Brain microvascular endothelial cell (primary cell): ENCODE data around the gene CLCN6.

Experiments
- DNase-seq: peaks from one replicate; pipeline ENCODE4 v3.0.0-alpha.2; 2020
- H3K27ac ChIP-seq: fragments of 250-450 bp; sonication (Bioruptor Pico); 2 replicates; pipeline ENCODE4 v1.5.1; 2020; ENCODE audit warnings: mild to moderate bottlenecking, moderate library complexity
- H3K27me3 ChIP-seq: fragments of 250-450 bp; sonication (Bioruptor Pico); replicated peaks from 2 replicates; pipeline ENCODE4 v1.5.1; 2020; ENCODE audit warnings: mild to moderate bottlenecking
- H3K36me3 ChIP-seq: fragments of 250-450 bp; sonication (Bioruptor Pico); replicated peaks from 2 replicates; pipeline ENCODE4 v1.5.1; 2020; ENCODE audit warnings: mild to moderate bottlenecking
- H3K4me3 ChIP-seq: 2 replicates; pipeline ENCODE4 v1.5.1; 2011; ENCODE audit warnings: low read depth, mild to moderate bottlenecking, control low read depth, low read length, moderate library complexity
- in situ Hi-C: cut with HindIII; loops from 2 replicates; pipeline ENCODE4 v1.10.0; 2017; ENCODE audit warnings: low sequenced_read_pairs, low pct_ligation_motif_present
- TF ChIP-seq, protein P1 (sequence below): IDR thresholded peaks from 2 replicates; pipeline ENCODE4 v1.5.1; 2011; ENCODE audit warnings: low read depth, mild to moderate bottlenecking, moderate library complexity, low read length, control low read depth, inconsistent platforms; ENCODE audit errors: missing control alignments

CLCN6 gene

DNA sequence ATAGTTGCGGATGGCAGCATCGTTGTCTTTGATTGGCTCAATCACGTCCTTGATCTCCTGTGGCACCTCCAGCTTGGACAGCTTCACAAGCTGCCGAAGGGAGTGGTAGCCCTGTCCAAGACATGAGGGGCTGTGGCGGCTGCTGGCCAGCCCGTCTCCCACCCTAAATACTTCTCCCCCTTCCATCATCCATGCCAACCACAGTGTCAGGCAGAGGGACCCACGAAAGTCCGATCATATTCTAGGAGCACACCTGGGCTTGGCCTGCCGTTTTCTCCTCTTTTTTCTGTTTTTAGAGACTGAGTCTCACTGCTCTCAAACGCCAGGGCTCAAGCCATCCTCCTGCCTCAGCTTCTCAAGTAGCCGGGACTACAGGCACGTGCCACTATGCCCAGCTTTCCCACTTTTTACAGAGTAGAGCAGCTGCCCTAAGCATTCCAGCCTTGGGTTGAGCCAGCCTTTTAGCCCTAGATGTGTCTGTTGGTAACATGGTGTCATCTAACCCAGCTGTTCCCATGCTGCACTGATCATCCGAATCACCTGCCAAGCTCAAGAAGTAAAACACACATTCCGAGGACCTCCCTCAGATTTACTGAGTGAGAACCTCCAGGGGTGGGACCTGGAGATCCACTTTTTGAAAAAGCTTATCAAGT is 10.6 kb upstream of the CLCN6 start:
- peaks cover 8% of the 10 kb centered on the region for H3K36me3 ChIP-seq
- H3K4me3 ChIP-seq: no peak overlapping the region
- in situ Hi-C loops: no loop called here
- no peak for DNase-seq
- H3K27me3 ChIP-seq: no peaks in the 10 kb centered on the region
- TF ChIP-seq, protein P1, sequence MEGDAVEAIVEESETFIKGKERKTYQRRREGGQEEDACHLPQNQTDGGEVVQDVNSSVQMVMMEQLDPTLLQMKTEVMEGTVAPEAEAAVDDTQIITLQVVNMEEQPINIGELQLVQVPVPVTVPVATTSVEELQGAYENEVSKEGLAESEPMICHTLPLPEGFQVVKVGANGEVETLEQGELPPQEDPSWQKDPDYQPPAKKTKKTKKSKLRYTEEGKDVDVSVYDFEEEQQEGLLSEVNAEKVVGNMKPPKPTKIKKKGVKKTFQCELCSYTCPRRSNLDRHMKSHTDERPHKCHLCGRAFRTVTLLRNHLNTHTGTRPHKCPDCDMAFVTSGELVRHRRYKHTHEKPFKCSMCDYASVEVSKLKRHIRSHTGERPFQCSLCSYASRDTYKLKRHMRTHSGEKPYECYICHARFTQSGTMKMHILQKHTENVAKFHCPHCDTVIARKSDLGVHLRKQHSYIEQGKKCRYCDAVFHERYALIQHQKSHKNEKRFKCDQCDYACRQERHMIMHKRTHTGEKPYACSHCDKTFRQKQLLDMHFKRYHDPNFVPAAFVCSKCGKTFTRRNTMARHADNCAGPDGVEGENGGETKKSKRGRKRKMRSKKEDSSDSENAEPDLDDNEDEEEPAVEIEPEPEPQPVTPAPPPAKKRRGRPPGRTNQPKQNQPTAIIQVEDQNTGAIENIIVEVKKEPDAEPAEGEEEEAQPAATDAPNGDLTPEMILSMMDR: no peak
- H3K27ac ChIP-seq: no peak overlapping the region

DNA sequence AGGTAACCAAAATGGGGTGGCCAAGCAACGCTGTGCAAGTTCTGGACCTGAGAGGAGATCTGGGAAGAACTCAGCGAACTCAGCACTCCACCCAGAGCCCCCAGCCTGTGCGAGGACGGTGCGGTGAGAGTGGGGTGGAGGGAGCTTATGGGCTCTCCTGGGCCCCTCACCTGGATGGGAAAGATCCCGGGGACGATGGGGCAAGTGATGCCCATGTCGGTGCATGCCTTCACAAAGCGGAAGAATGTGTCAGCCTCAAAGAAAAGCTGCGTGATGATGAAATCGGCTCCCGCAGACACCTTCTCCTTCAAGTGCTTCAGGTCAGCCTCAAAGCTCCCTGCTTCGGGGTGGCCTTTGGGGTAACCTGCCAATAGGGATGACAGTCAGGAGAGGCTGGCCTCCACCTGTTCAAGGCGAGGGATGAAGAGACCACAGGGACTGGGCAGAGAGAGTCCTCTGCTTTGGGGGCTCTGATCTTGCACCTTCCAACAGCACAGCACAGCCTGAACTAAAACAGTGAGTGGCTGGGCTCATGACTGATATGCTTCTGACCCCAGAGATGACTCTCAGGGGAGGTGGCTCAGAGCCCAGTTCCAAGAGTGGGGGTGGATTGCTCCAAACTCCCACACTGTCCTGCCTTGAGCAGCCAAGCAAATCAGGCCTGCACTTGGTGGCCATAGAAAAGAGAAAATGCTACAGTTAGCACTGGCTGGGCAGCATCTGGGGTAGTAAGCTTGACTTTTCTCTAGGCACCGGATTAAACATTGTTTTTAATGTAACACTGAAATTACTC is 9.8 kb upstream of the CLCN6 start:
- Histone ChIP-seq H3K36me3 (peaks cover 8% of the 10 kb centered on the region), H3K27ac (no peak overlapping the region), H3K27me3 (no peaks in the 10 kb centered on the region), H3K4me3 (no peak overlapping the region)
- TF ChIP-seq, protein P1: no peak
- in situ Hi-C loops: no loop called here
- DNase-seq: peak; percentile 24

DNA sequence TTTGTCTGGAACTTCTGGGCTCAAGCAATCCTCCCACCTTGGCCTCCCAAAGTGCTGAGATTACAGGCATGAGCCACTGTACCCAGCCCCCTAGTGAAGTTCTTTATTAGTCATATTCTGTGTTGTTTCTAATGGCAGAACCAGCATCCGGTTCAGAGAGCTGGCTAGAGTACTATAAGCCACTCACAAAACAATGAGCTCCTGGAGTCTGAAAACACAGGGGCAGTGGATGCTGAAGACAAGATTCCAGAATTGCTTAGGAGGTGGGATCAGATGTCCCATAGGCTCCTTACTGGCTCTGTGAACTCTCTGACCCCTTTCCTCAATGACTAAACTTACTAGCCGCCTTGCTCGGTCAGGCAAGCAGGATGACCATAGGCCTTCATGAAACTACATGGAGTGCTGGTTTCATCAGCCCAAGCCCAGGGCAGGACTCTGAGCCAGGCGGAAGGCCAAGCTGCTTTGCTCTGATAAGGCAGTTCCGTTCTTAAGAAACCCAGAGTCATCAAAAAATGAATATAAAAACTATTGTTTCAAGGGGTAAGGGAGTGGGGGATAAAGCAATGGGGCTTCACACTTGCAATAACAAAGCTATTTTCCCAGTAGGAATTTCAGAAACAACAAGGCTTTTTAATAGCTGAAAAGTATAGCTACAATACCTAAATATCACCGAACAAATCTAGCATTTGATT is 8.3 kb upstream of the CLCN6 start:
- in situ Hi-C loops: no loop called here
- no peak overlapping the region for H3K27ac ChIP-seq
- DNase-seq: peak; percentile 40

DNA sequence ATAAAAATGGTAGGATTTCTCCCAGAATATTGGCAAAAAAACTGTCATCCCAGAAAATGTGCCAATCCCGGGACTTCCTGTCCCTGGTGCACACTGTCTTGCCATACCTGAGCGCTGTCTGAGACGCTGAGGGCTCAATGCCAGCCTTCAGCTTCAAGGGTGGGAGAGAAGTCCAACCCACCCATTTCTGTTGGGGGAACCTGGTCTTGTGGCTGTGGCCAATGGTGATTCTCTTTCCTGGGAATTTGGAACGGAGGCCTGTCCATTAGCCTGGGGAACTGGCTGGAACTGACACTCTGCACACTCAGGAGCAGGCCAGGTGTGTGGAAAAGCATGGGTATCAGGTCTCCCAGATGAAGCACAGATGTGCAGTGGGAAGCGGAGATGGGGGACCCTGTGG is 6.9 kb upstream of the CLCN6 start:
- in situ Hi-C loops: no loop called here
- H3K4me3 ChIP-seq: no peak overlapping the region
- TF ChIP-seq, protein P1: no peak

More for the DNA sequence above, 8.3 kb upstream of the CLCN6 start:
- Histone ChIP-seq H3K27me3 (no peaks in the 10 kb centered on the region), H3K36me3 (peaks cover 8% of the 10 kb centered on the region), H3K4me3 (no peak overlapping the region)
- TF ChIP-seq, protein P1: no peak

GRCh38 chr1:11799896-11800295 is 6.1 kb upstream of the CLCN6 start:
- H3K27me3 ChIP-seq: no peaks in the 10 kb centered on the region
- TF ChIP-seq, protein P1: no peak
- H3K4me3 ChIP-seq: no peak overlapping the region
- in situ Hi-C loops: no loop called here
- no peak for DNase-seq
- peaks cover 5% of the 10 kb centered on the region for H3K36me3 ChIP-seq
- H3K27ac ChIP-seq: no peak overlapping the region

More for the DNA sequence above, 6.9 kb upstream of the CLCN6 start:
- Histone ChIP-seq H3K27me3 (no peaks in the 10 kb centered on the region), H3K36me3 (peaks cover 8% of the 10 kb centered on the region), H3K27ac (no peak overlapping the region)
- DNase-seq: no peak
